Ascending aorta (tissue), 2 donors: ENCODE results near the gene ANXA6. TPM values are rescaled to one million over a fixed set of nuclear protein-coding genes. Genes with fewer than 3 reads are reported as not detected.

ENCODE experiments used
- DNase-seq, 2 donors: peaks; one replicate each; pipeline ENCODE4 v3.0.0-alpha.2; 2019; ENCODE audit warnings: low spot score in 2 of 2
- H3K27ac ChIP-seq, 2 donors: fragments of 200-600 bp; sonication (generic); one replicate each; pipeline ENCODE4 v1.5.1; 2016 to 2017; ENCODE audit warnings: mild to moderate bottlenecking in 1 of 2
- H3K27me3 ChIP-seq: fragments of 200-600 bp; sonication (generic); one replicate; pipeline ENCODE4 v1.5.1; 2017
- H3K36me3 ChIP-seq, 2 donors: fragments of 200-600 bp; sonication (generic); one replicate each; pipeline ENCODE4 v1.5.1; 2016
- H3K4me1 ChIP-seq, 2 donors: fragments of 200-600 bp; sonication (generic); one replicate each; pipeline ENCODE4 v1.5.1; 2016 to 2017; ENCODE audit warnings: mild to moderate bottlenecking in 1 of 2
- H3K4me3 ChIP-seq, 2 donors: fragments of 200-600 bp; sonication (generic); one replicate each; pipeline ENCODE4 v1.5.1; 2016 to 2017; ENCODE audit warnings: mild to moderate bottlenecking in 1 of 2
- H3K9me3 ChIP-seq, 2 donors: fragments of 200-600 bp; sonication (generic); one replicate each; pipeline ENCODE4 v1.5.1; 2016
- intact Hi-C: fragments of 100-400 bp; cut with DNase I; formaldehyde crosslinking; loops from one replicate; pipeline ENCODE4 v1.15.1; 2023
- total RNA-seq: library from RNA; depleted of rRNA; stranded (reverse); fragments of >200 nt; gene quantifications from one replicate; pipeline ENCODE4 v1.1.0, GENCODE V29; 2016
- TF ChIP-seq, protein P1 (sequence below), 3 experiments: fragments of 200-600 bp in 2 of 3; fragments of 450-650 bp in 1 of 3; sonication (generic) in 2 of 3; IDR thresholded peaks; one replicate each; pipeline ENCODE4 v1.5.1; 2016 to 2019; ENCODE audit warnings: antibody characterized with exemption in 3 of 3, mild to moderate bottlenecking in 1 of 3, moderate library complexity in 1 of 3

The ANXA6 gene
- total RNA-seq, 1 donor from 2014 or later, result 334 TPM

DNA sequence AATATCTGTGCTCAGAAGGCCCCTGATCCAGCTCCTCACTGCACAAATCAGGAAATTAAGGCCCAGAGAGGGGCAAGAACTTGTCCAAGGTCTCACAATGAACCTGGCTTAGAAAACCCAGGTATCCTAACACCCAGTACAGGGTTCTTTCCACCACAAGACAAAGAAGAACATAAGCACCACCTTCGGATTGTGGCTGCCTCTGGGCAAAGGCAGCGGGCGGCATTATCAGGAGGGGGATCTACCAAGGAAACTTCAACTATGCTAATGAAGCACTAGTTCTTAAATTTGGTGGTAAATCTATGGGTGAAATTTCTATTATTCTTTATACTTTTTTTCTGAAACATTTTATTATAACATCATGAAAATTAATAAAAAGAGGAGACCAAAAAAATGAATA, 17.9 kb downstream of the ANXA6 start:
- TF ChIP-seq, protein P1, sequence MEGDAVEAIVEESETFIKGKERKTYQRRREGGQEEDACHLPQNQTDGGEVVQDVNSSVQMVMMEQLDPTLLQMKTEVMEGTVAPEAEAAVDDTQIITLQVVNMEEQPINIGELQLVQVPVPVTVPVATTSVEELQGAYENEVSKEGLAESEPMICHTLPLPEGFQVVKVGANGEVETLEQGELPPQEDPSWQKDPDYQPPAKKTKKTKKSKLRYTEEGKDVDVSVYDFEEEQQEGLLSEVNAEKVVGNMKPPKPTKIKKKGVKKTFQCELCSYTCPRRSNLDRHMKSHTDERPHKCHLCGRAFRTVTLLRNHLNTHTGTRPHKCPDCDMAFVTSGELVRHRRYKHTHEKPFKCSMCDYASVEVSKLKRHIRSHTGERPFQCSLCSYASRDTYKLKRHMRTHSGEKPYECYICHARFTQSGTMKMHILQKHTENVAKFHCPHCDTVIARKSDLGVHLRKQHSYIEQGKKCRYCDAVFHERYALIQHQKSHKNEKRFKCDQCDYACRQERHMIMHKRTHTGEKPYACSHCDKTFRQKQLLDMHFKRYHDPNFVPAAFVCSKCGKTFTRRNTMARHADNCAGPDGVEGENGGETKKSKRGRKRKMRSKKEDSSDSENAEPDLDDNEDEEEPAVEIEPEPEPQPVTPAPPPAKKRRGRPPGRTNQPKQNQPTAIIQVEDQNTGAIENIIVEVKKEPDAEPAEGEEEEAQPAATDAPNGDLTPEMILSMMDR (IDR thresholded peaks at IDR 0.05), result no peak
- DNase-seq, result no peak
- Histone ChIP-seq H3K27me3 (no peaks in the 10 kb centered on the region), H3K4me1 (peaks cover 0 to 25% of the 10 kb centered on the region in 2 donors), H3K36me3 (peaks cover 55 to 64% of the 10 kb centered on the region in 2 donors), H3K9me3 (no peaks in the 10 kb centered on the region), H3K4me3 (no peak overlapping the region), H3K27ac (no peak overlapping the region)
- intact Hi-C loops, result no loop called here

DNA sequence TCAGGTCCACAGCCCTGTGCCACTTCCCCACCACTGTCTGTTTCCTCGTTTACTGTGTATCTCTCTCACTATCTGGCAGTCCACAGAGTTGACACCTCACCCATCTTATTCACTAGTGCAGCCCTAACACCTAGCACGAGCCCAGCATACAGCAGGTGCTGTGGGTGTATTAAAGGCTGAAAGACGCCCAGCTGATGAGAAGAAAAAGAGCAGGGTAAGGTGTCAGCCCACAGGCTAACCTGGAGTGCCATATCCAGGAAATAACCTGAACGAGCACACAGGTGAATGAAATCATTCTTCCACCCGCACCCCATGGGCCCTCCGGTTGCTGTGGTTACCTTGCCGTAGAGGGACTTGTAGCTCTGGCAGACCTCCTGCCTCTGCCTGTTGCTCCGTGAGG, 18.6 kb downstream of the ANXA6 start:
- H3K27ac ChIP-seq, result no peak overlapping the region
- H3K4me3 ChIP-seq, result no peak overlapping the region
- intact Hi-C loops, result no loop called here
- H3K27me3 ChIP-seq, result no peaks in the 10 kb centered on the region
- H3K36me3 ChIP-seq, result peaks cover 62 to 68% of the 10 kb centered on the region in 2 donors
- TF ChIP-seq, protein P1 (IDR thresholded peaks at IDR 0.05), result no peak
- DNase-seq, result no peak
- H3K4me1 ChIP-seq, result peaks cover 0 to 25% of the 10 kb centered on the region in 2 donors
- H3K9me3 ChIP-seq, result no peaks in the 10 kb centered on the region

DNA sequence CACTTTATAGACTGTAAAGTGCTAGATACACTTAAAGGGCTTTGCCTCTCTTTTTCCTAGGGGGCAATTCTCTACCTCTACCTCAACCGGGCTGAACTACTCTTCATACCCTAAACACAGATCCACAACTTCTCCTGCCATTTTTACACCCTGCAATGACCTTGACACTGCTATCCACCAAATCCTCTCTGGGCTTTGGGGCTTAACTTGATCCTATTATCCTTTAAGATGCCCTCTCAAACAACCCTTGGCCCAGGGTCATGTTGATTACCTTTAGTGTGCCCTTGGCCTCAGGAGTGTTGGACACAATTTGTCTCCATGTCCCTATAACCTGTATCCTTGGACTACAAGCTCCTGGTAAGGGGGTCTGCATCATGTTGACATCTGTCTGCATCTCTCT, 19.5 kb downstream of the ANXA6 start:
- Histone ChIP-seq H3K4me1 (peaks cover 0 to 21% of the 10 kb centered on the region in 2 donors), H3K9me3 (no peaks in the 10 kb centered on the region), H3K36me3 (peaks cover 69 to 73% of the 10 kb centered on the region in 2 donors), H3K27me3 (no peaks in the 10 kb centered on the region), H3K4me3 (no peak overlapping the region), H3K27ac (no peak overlapping the region)
- DNase-seq, result no peak
- intact Hi-C loops, result no loop called here
- TF ChIP-seq, protein P1 (IDR thresholded peaks at IDR 0.05), result no peak

DNA sequence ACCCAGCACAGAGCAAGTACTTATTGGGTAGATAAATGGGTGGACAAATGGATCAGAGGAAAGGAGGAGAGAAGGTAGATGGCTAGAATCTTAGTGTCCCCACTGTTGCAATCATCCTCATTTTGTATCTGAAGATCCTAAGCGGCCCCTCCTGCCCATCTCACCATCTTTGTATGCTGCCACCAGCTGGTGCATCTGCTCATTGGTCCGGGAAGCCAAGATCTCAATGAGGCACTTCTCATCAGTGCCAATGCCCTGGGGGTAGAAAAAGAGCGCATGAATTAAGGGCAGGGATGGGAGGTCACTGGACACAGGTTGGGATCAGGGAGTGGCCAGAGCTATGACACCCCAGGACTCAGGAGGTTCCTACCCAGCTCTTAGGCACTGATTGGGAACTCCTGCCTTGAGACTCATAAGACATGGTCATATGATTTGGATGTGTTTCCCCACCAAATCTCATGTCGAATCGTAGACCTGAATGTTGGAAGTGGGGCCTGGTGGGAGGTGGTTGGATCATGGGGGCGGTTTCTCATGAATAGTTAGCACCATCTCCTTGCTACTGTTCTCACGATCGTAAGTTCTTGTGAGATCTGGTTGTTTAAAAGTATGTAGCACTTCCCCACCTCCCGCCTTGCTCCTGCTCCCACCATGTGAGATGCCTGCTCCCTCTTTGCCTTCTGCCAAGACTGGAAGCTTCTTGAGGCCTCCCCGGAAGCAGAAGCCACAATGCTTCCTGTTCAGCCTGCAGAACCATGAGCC, 20.3 kb downstream of the ANXA6 start:
- H3K4me1 ChIP-seq, result peaks cover 0 to 12% of the 10 kb centered on the region in 2 donors
- intact Hi-C loops, result no loop called here
- H3K4me3 ChIP-seq, result no peak overlapping the region
- H3K27ac ChIP-seq, result no peak overlapping the region
- DNase-seq, result no peak
- no peaks in the 10 kb centered on the region for H3K27me3 ChIP-seq
- TF ChIP-seq, protein P1 (IDR thresholded peaks at IDR 0.05), result no peak
- peaks cover 78 to 81% of the 10 kb centered on the region in 2 donors for H3K36me3 ChIP-seq
- H3K9me3 ChIP-seq, result no peaks in the 10 kb centered on the region

DNA sequence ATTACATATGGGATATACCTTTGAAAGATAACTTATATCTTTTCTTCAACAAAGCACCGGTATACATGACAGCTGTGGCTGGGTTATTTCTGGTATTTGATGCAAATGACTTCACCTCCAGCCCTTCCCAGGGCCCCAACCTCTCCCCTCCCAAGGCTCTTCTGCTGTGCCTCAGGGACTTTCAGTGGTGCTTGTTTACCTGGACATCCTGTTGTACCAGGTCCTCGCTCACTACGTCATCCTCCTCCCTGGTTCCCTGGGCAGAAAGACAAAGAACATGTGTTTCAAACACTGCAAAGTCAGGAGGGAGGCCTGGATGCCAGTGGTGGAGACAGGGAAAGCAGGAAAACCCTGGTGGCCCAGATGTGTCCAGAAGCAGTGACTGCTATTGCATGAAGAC, 23.4 kb downstream of the ANXA6 start:
- Histone ChIP-seq H3K36me3 (peaks cover 96 to 100% of the 10 kb centered on the region in 2 donors), H3K4me3 (no peak overlapping the region), H3K4me1 (no peaks in the 10 kb centered on the region), H3K9me3 (no peaks in the 10 kb centered on the region), H3K27me3 (no peaks in the 10 kb centered on the region), H3K27ac (no peak overlapping the region)
- intact Hi-C loops, result no loop called here
- TF ChIP-seq, protein P1 (IDR thresholded peaks at IDR 0.05), result no peak
- DNase-seq, result no peak
